Mucosa of gallbladder (tissue), 1 donor: ENCODE measurements around the gene FLT4. TPM values are rescaled to one million over a fixed set of nuclear protein-coding genes. Genes with fewer than 3 reads are reported as not detected.

Experiments
- DNase-seq: peaks from one replicate; pipeline ENCODE4 v3.0.0-alpha.2; 2020; ENCODE audit warnings: low spot score
- total RNA-seq: library from RNA; stranded (reverse); gene quantifications from one replicate; pipeline ENCODE4 v1.2.1, GENCODE V29; 2021
- donor health status: DM: no; HTN: no; CAD: no.

Gene FLT4
- total RNA-seq, 1 donor from 2014 or later, result 11.1 TPM

DNA sequence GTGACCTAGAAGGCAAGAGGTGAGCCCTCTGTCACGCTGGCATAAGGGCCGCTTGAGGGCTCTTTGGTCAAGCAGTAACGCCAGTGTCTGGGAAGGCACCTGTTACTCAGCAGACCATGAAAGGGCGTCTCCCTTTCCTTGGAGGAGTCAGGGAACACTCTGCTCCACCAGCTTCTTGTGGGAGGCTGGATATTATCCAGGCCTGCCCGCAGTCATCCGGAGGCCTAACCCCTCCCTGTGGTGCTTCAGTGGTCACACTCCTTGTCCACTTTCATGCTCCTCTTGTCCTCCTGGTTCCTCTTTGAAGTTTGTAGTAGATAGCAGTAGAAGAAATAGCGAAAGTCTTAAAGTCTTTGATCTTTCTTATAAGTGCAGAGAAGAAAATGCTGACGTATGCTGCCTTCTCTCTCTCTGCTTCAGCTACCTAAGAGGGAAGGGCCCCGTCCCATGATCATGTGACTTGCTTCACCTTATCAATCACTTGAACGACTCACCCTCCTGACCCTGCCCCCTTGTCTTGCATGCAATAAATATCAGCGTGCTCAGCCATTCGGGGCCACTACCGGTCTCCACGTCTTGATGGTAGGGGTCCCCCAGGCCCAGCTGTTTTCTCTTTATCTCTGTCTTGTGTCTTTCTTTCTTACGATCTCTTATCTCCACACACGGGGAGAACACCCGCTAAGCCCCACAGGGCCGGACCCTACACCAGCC lies 41.4 kb downstream of the FLT4 start:
- DNase-seq, result peak; percentile 28

DNA sequence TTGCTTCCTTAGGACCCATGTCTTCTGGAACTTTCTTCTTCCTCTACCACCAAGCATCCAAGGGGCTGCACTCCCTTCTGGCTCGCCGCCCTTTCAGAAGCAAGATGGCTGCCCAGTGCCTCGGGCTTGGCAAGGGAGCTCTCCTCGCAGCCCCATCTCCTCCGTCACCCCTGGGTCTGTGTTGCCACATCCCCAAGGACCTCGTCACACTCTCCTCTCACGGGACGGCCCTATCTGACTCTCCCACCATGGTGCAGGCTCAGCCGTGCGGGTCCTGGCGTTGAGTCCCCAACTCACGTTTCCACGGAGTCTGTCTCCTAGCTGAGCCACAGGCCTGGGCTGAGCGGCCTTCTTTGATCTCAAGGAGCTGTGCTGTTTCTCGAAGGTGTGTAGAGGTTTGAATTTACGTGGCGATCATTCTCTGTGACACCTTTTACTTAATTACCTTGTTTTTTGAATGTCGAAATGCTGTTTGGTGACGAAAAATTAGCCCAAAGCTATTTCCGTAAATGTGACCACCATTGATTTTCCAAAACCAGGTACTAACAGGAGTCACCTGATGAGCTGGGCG lies 43.1 kb downstream of the FLT4 start:
- DNase-seq, result no peak

DNA sequence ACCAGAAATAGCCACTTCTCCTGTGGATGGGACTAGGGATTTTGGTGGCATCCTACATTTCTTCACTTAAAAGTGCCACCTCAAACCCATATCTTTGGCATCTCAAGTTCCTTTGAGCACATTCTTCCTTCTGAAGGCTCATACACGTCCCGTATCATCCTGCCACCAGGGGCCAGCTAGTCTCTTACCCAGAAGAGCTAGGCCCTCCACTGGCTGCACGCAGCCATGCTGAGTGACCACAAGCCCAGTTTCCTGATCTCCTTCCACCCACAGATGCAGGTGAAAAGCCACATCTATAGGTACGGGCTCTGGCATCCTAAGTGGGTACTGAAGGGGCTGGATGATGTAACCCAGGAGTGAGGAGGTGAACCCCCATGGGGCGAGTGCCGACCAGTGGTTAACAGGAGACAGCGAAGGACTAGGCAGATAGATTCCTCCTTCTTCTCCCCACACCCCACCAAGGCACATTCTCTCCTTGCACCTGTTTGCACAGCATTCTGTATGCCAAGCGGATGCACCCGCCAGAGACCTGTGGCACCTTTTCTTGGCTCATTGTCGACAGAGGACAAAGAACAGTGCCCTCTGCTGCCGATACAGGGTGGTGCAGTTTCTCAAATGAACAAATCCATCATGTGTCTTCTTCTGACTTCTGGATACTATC lies 43.7 kb downstream of the FLT4 start:
- peak; percentile 44 for DNase-seq

- DNase-seq, result no peak
These were observed 45.1 kb downstream of the FLT4 start for GRCh38 chr5:180604271-180604670.

DNA sequence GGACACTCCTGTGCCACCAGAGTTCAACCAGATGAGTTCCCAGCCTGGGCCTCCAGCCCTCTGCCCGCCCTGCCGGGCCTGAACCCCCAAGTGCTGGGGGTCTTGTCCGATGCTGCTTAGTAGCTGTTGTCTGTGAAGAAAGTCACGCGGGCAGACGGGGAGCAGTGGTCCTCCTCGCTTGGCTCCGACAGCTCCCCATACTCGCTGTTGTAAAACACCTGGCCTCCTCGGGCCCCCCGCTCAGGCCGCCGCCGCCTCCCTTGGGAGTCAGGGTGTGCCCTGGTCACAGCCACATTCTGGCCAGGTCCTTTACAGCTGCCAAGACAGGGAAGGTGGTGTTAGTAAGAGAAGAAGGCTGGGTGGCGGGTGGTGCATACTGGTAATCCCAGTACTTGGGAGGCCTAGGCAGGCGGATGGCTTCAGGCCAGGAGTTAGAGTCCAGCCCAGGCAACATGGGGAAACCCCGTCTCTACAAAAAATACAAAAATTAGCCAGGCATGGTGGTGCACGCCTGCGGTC lies 46.3 kb downstream of the FLT4 start:
- DNase-seq, result no peak

GRCh38 chr5:180602481-180603075 lies 46.8 kb downstream of the FLT4 start:
- DNase-seq, result no peak

- DNase-seq, result no peak
These were observed 47.6 kb downstream of the FLT4 start for GRCh38 chr5:180601591-180602480.

DNA sequence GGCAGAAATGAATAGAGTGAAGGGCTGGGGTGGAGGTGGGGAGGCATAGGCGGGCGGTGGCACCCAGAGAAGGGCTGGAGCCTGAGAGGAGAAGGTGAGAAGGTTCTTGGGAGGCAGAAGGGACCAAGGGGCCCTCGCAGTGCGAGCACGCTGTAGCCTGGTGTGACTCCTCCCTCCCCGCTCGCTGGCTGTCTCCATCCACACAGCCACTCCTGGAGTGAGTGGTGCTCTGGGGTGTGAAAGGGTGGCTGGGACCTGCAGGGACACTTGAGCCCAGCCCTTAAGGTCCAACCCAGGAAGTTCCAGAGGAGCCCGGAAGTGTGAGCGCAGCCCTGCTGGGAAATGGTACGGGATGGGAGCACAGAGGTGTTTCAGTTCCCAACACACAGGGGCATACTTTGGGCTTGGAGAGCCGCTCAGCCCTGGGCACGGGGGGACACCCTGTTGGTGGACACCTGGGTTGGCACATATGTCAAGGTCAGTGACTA lies 48.8 kb downstream of the FLT4 start:
- DNase-seq, result no peak

- no peak for DNase-seq
These were observed 49.3 kb downstream of the FLT4 start for GRCh38 chr5:180599981-180600553.

- no peak for DNase-seq
These were observed 49.8 kb downstream of the FLT4 start for GRCh38 chr5:180599590-180599914.

GRCh38 chr5:180598797-180599589 lies 50.4 kb downstream of the FLT4 start:
- DNase-seq, result no peak

- DNase-seq, result no peak
These were observed 51.1 kb downstream of the FLT4 start for GRCh38 chr5:180598316-180598701.

GRCh38 chr5:180596668-180597231 lies 52.6 kb downstream of the FLT4 start:
- peak; percentile 9 for DNase-seq

DNA sequence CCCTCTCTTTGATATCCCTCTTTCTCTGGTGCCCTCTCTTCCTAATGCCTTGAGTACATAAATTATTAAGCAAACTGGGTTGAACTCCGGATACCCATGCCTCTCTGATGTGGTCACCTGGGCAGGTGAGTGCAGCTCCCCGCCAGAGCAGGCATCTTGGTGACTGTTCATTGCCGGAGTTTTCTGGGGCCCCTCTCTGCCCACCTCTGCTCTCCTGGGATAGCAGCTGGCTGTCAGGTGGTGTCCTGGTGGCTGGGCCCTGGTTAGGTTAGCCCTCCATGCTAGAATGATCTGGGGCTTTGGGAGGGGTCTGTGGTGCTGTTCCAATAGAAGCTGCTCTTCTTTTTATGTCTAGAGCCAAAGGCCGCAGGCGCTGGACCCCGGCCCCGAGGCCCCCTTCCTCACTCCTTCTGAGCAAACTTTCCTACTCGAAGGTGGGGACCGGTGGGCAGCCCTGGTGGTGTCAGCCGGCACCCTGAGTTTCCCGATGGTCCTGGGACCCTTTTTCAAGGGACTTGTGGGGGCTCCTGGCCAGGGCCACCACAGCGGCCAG lies 53.2 kb downstream of the FLT4 start:
- peak; percentile 7 for DNase-seq

DNA sequence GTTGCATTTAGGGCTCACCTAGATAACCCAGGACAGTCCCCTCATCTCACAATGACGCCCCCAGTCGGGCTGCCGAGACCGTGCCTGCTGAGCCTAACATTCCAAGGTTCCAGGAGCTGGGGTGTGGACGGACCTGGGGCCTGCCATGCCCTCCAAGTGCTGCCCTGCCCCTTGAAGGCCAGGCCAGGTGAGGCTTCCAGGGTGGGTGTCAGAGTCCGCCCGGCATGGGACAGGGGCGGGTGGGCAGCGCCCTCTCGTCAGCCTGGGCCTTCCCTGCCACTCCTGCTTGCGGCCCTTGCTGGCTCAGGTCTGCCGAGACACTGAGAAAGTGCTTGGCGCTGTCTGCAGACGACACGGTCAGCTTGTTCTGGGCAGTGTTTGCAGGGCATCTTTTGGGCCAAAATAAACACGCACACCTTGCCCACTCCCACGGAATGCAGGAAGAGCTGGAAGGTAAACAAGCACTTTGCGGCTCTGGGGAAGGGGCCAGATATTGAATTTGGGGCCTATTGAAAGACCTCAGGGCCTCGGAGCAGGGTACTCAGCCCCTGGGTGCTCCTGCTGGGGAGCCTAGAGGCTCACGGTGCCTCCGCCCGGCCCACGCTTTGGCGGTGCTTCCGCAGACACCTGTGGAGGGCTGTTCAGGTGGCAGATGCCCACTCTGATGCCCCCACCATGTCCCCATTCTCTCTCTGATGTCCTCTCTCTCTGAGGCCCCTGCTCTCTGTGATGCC lies 53.9 kb downstream of the FLT4 start:
- DNase-seq, result no peak

GRCh38 chr5:180595046-180595379 lies 54.4 kb downstream of the FLT4 start:
- no peak for DNase-seq

DNA sequence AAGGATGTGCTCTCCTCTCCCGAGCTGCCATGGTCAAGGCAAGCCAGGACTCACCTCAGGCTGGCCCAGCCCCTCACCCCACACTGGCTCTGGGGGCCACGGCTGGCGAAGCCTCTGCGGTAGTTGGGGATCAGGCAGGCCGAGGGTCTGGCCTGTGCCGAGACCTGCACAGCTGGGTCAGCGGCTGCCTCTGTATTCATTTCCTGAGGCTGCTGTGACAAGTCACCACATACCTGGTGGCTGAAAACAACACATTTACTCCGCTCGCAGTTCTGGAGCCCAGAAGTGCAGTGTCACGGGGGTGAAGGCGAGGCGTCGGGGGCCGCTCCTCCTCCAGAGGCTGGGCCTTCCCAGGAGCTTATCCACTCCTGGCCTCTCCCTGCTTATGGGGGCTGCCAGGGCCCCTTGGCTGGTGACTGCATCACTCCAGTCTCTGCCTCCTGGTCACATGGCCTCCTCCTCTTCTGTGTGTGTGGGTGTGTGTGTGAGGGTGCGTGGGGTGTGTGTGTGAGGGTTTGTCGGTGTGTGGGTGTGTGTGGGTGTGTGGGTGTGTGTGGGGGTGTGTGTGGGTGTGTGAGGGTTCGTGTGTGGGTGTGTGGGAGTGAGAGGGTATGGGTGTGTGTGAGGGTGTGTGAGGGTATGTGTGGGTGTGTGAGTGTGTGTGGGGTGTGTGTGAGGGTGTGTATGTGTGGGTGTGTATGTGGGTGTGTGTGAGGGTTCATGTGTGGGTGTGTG lies 54.9 kb downstream of the FLT4 start:
- DNase-seq, result no peak

GRCh38 chr5:180593446-180594206 lies 55.8 kb downstream of the FLT4 start:
- no peak for DNase-seq
